Upper lobe of left lung (tissue), 4 donors: Measurements from ENCODE around the gene PCDH8.

Experiments
- EP300 ChIP-seq, 4 donors: sonication (generic); formaldehyde crosslinking; IDR thresholded peaks; one replicate each; pipeline ENCODE4 v1.5.1; 2017; ENCODE audit warnings: antibody characterized with exemption in 4 of 4, control low read depth in 2 of 4
- POLR2A ChIP-seq, 4 donors: fragments of 450-650 bp; IDR thresholded peaks; one replicate each; pipeline ENCODE4 v1.5.1; 2016 to 2017; ENCODE audit warnings: antibody characterized with exemption in 4 of 4, mild to moderate bottlenecking in 2 of 4
- POLR2AphosphoS5 ChIP-seq, 2 donors: sonication (generic); formaldehyde crosslinking; IDR thresholded peaks; one replicate each; pipeline ENCODE4 v1.5.1; 2017; ENCODE audit warnings: antibody characterized with exemption in 2 of 2
- TF ChIP-seq, protein P1 (sequence below), 6 experiments: fragments of 450-650 bp in 4 of 6; fragments of 200-600 bp in 2 of 6; sonication (generic) in 2 of 6; IDR thresholded peaks; one replicate each; pipeline ENCODE4 v1.5.1; 2016 to 2019; ENCODE audit warnings: antibody characterized with exemption in 6 of 6

GRCh38 chr13:52798770-52799430, 49.5 kb downstream of the PCDH8 start:
- TF ChIP-seq, protein P1, sequence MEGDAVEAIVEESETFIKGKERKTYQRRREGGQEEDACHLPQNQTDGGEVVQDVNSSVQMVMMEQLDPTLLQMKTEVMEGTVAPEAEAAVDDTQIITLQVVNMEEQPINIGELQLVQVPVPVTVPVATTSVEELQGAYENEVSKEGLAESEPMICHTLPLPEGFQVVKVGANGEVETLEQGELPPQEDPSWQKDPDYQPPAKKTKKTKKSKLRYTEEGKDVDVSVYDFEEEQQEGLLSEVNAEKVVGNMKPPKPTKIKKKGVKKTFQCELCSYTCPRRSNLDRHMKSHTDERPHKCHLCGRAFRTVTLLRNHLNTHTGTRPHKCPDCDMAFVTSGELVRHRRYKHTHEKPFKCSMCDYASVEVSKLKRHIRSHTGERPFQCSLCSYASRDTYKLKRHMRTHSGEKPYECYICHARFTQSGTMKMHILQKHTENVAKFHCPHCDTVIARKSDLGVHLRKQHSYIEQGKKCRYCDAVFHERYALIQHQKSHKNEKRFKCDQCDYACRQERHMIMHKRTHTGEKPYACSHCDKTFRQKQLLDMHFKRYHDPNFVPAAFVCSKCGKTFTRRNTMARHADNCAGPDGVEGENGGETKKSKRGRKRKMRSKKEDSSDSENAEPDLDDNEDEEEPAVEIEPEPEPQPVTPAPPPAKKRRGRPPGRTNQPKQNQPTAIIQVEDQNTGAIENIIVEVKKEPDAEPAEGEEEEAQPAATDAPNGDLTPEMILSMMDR (IDR thresholded peaks at IDR 0.05) = no peak
- TF ChIP-seq POLR2AphosphoS5 (IDR thresholded peaks at IDR 0.05) (no peak), EP300 (IDR thresholded peaks at IDR 0.05) (no peak), POLR2A (IDR thresholded peaks at IDR 0.05) (no peak)
